Measurements from ENCODE around the gene HSPA4L.

The HSPA4L gene

GRCh38 chr4:127829014-127829413 is 46.9 kb downstream of the HSPA4L start:
- ATAC-seq, result no peak
- H3K9me3 Mint-ChIP-seq, result no peaks in the 10 kb centered on the region
- no peak overlapping the region for H3K4me3 Mint-ChIP-seq

DNA sequence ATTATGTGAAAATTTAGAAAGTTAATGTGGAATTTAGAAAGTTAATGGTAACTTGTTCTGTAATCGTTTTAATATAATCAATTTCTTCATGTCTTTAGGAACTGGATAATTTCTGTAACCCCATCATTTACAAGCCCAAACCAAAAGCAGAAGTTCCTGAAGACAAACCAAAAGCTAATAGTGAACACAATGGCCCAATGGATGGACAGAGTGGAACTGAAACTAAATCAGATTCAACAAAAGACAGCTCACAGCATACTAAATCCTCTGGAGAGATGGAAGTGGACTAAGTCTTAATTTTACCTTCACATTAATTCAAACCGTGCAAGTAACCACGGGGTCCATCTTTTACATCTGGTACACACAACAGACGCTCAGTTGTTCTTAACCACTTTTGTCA is 50.5 kb downstream of the HSPA4L start:
- no peaks in the 10 kb centered on the region for H3K4me1 Mint-ChIP-seq
- ATAC-seq, result no peak
- H3K4me3 Mint-ChIP-seq, result no peak overlapping the region
- no peaks in the 10 kb centered on the region for H3K9me3 Mint-ChIP-seq
- H3K27ac Mint-ChIP-seq, result no peak overlapping the region
- DNase-seq, result no peak
- no peaks in the 10 kb centered on the region for H3K27me3 Mint-ChIP-seq

More at GRCh38 chr4:127829014-127829413, 46.9 kb downstream of the HSPA4L start:
- Mint-ChIP-seq H3K4me1 (no peaks in the 10 kb centered on the region), H3K27ac (no peak overlapping the region), H3K27me3 (no peaks in the 10 kb centered on the region)
- no peak for DNase-seq

DNA sequence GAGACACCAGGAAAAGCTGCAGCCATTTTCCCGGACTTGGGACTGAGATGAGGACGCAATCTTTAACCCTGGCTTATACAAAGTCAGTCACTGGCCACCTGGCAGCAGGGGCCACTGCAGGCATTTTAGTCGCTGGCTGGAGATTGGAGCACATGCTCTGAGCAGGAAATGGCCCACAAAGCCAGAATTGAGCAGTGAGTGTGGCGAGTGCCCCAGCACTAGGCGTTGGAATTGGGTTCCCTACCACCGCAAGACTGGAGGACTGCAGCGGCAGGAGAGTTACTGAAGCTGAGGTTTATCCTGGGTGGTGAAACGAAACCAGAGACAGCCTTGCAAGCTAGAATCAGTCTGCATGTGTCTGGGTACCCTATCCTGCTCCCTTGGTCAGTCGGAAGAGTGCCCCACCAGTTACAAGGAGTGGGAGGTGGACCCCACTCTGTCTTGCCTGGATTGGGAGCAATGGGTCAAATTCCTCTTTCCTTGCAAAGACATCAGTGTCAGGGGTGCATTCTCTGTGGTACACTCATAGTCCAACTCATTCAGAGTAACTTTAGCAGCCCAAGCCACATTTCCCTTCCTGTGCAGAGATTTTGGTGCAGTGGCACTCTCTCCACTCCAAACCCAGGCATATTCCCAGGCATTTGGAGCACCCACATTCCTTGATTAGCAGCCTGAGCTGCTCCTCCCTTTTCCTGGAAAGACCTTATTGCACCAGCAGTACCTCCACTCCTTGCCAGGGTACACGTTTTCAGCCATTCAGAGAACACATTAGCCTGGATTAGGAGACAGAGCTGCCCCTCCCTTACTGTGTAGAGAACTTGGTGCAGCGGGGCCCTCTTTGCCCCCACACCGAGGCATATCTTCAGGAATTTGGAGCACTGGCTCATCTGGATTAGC is 61.8 kb downstream of the HSPA4L start:
- no peak for DNase-seq
- Mint-ChIP-seq H3K27ac (no peak overlapping the region), H3K27me3 (no peaks in the 10 kb centered on the region), H3K4me1 (no peaks in the 10 kb centered on the region), H3K4me3 (no peak overlapping the region), H3K9me3 (peaks cover 26 to 40% of the 10 kb centered on the region in 2 donors)
- no peak for ATAC-seq

DNA sequence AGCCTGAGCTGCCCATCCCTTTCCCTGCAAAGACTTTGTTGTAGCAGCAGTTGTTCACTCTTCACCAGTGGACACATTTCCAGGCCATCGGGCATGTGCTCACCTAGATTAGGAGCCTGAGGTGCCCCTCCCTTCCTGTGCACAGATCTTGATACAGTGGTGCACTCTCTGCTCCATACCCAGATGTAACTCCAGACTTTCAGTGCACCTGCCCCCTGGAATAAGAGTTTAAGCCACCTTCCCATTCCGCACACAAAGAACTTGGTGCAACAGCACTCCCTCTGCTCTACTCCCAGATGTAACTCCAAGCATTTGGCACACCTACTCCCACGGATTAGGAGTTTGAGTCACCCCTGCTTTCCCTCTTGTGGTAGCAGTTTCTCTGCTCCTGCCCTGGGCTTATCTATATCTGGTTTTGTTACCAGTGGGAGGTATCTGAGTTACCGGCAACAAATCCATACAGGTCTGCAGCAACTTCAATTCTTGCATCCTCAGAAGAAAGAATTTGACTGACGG is 62.5 kb downstream of the HSPA4L start:
- Mint-ChIP-seq H3K27ac (peak overlapping the region in 1 of 2 donors; percentile 9), H3K4me3 (no peak overlapping the region), H3K27me3 (no peaks in the 10 kb centered on the region), H3K4me1 (no peaks in the 10 kb centered on the region), H3K9me3 (peaks cover 32 to 47% of the 10 kb centered on the region in 2 donors)
- DNase-seq (no peak), ATAC-seq (no peak)

- no peaks in the 10 kb centered on the region for H3K27me3 Mint-ChIP-seq
- ATAC-seq, result no peak
- H3K9me3 Mint-ChIP-seq, result peaks cover 41 to 59% of the 10 kb centered on the region in 2 donors
- H3K4me1 Mint-ChIP-seq, result no peaks in the 10 kb centered on the region
- no peak overlapping the region for H3K27ac Mint-ChIP-seq
- no peak for DNase-seq
- no peak overlapping the region for H3K4me3 Mint-ChIP-seq
Measured at GRCh38 chr4:127846061-127846460, 63.9 kb downstream of the HSPA4L start.

DNA sequence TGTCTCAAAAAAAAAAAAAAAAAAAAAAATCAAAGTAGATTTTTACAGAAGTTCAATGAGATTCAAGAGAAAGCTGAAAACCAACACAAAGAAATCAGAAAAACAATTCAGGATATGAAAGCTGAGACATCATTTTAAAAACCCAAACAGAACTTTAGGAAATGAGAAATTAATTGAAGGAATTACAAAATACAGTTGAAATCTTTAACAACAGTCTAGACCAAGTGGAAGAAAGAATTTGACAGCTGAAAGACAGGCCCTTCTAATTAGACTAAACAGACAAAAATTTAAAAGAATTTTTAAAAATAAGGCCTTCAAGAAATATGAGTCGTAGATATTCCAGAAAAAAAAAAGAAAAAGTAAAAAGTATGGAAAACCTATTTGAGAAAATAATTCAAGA is 64.6 kb downstream of the HSPA4L start:
- no peak overlapping the region for H3K4me3 Mint-ChIP-seq
- DNase-seq (no peak), ATAC-seq (no peak)
- no peaks in the 10 kb centered on the region for H3K4me1 Mint-ChIP-seq
- H3K9me3 Mint-ChIP-seq, result peaks cover 41 to 64% of the 10 kb centered on the region in 2 donors
- no peak overlapping the region for H3K27ac Mint-ChIP-seq
- no peaks in the 10 kb centered on the region for H3K27me3 Mint-ChIP-seq

DNA sequence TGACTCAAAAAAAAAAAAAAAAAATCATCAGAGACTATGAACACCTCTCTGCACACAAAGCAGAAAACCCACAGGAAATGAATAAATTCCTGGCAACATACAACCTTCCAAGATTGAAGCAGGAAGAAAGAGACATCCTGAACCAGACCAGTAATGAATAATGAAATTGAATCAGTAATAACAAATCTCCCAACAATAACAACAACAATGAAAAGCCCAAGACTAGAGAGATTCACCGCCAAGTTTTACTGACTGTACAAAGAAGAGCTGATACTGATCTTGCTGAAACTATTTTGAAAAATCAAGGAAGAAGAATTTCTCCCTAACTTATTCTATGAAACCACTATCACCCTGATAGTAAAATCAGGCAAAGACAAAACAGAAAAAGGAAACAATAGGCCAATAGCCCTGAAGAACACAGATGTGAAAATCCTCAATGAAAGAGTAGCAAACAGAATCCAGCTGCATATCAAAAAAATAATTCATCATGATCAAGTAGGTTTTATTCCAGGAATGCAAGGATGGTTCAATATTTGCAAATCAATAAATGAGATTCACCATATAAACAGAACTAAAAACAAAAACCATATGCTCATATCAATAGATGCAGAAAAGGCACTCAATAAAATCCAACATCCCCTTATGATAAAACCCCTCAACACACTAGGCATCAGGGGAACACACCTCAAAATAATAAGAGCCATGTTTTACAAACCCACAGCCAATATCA is 67.5 kb downstream of the HSPA4L start:
- Mint-ChIP-seq H3K4me1 (no peaks in the 10 kb centered on the region), H3K9me3 (peaks cover 54 to 76% of the 10 kb centered on the region in 2 donors), H3K27me3 (no peaks in the 10 kb centered on the region), H3K4me3 (no peak overlapping the region), H3K27ac (no peak overlapping the region)
- no peak for DNase-seq
- no peak for ATAC-seq

DNA sequence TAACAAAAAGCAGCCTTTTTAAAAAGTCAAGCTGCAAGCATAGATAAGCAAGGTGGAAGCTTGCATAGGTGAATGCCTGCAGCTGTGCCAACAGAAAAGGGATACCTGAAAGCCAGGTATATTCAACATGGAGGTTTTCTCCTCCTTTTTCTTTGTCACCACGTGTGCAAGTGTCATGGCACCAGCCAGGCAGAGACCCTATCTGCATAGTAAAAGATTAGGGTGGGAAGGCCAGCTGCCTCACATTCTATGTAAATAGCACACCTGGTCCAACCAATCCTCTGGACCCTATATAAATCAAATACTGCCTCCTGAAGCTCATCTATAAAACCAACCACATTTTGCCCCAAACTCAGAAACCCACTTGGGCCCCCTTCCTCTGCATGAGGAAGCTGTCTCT is 70.5 kb downstream of the HSPA4L start:
- peaks cover 43 to 68% of the 10 kb centered on the region in 2 donors for H3K9me3 Mint-ChIP-seq

GRCh38 chr4:127856196-127856812 is 74.2 kb downstream of the HSPA4L start:
- Mint-ChIP-seq H3K27me3 (no peaks in the 10 kb centered on the region), H3K9me3 (peaks cover 29 to 58% of the 10 kb centered on the region in 2 donors), H3K4me3 (no peak overlapping the region), H3K27ac (no peak overlapping the region), H3K4me1 (peaks cover 15% of the 10 kb centered on the region)
- no peak for ATAC-seq
- no peak for DNase-seq

More for the DNA sequence above, 70.5 kb downstream of the HSPA4L start:
- H3K27ac Mint-ChIP-seq, result no peak overlapping the region
- no peak for ATAC-seq
- H3K4me3 Mint-ChIP-seq, result no peak overlapping the region
- H3K4me1 Mint-ChIP-seq, result peaks cover 8% of the 10 kb centered on the region
- H3K27me3 Mint-ChIP-seq, result no peaks in the 10 kb centered on the region
- DNase-seq, result no peak

GRCh38 chr4:127856813-127857447 is 74.8 kb downstream of the HSPA4L start:
- DNase-seq, result no peak
- Mint-ChIP-seq H3K27me3 (no peaks in the 10 kb centered on the region), H3K4me1 (peaks cover 15% of the 10 kb centered on the region), H3K9me3 (peaks cover 31 to 56% of the 10 kb centered on the region in 2 donors), H3K4me3 (no peak overlapping the region), H3K27ac (no peak overlapping the region)
- no peak for ATAC-seq

GRCh38 chr4:127857641-127858040 is 75.5 kb downstream of the HSPA4L start:
- DNase-seq, result no peak
- Mint-ChIP-seq H3K4me1 (peaks cover 15% of the 10 kb centered on the region), H3K27ac (no peak overlapping the region), H3K4me3 (no peak overlapping the region), H3K9me3 (peaks cover 35 to 61% of the 10 kb centered on the region in 2 donors), H3K27me3 (no peaks in the 10 kb centered on the region)
- no peak for ATAC-seq

GRCh38 chr4:127868196-127868595 is 86.1 kb downstream of the HSPA4L start:
- H3K27ac Mint-ChIP-seq, result no peak overlapping the region
- no peaks in the 10 kb centered on the region for H3K27me3 Mint-ChIP-seq
- H3K4me3 Mint-ChIP-seq, result no peak overlapping the region
- no peaks in the 10 kb centered on the region for H3K4me1 Mint-ChIP-seq
- ATAC-seq (no peak), DNase-seq (no peak)
- H3K9me3 Mint-ChIP-seq, result no peaks in the 10 kb centered on the region

DNA sequence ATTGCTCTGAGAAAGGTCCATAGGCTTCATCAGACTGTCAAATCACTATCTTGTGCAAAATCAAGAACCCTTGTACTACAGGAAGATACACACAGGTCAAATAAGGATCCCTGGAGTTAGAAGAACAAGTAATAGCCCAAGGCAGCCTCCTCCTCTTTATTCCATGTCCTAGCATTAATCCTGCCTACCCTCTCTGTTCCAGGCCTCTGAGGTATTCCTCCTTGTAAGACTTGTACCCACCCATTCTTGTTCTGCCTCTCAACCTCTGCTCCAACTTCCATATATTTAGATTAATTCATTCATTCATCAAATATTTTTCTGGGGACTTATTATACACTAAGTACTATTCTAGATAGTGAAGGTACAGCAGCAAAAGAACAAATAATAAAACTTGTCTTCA is 88.2 kb downstream of the HSPA4L start:
- no peak overlapping the region for H3K4me3 Mint-ChIP-seq
- H3K9me3 Mint-ChIP-seq, result no peaks in the 10 kb centered on the region
- no peaks in the 10 kb centered on the region for H3K27me3 Mint-ChIP-seq
- ATAC-seq (no peak), DNase-seq (no peak)
- H3K27ac Mint-ChIP-seq, result no peak overlapping the region
- no peaks in the 10 kb centered on the region for H3K4me1 Mint-ChIP-seq

DNA sequence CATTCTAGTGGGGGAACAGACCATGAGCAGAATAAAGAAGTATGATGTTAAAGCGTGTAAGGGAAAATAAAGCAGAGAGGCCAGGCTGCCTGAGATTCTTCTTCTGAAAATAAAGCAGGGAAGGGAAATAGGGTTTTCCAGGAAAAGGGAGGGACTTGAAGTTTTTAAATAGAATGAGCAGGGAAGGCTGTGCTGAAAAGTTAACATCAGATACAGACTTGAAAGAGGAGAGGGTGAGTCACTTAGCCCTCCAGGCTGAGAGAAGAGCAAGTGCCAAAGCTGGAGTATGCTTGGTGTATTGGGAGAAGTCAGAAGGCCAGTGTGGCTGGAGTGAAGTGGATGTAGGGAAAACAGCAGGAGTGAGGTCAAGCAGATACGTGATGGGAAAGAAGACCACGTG is 88.6 kb downstream of the HSPA4L start:
- DNase-seq, result no peak
- H3K27ac Mint-ChIP-seq, result peak overlapping the region in 1 of 2 donors; percentile 41

DNA sequence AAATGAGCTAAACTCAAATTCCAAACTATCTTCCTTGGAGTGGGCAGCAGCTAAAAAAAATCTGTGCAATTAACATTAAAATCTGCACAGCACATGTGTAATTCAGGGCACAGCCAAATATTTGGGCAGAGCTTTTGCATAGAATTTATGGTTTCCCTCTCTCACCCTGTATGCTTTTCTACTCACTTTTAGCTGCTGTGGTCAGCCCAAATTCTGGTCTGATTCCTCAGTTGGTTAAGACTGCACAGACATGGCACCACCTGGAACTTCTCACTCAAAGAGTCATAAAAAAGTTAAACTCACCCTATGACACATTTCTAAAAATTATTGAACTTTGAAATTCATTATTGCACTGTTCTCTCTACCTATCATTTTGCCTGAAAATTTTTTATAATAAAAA is 93.7 kb downstream of the HSPA4L start:
- H3K27ac Mint-ChIP-seq, result no peak overlapping the region
- H3K4me1 Mint-ChIP-seq, result peaks cover 15% of the 10 kb centered on the region
- ATAC-seq (no peak), DNase-seq (no peak)
- H3K4me3 Mint-ChIP-seq, result no peak overlapping the region
- no peaks in the 10 kb centered on the region for H3K27me3 Mint-ChIP-seq
- H3K9me3 Mint-ChIP-seq, result no peaks in the 10 kb centered on the region

More for the DNA sequence above, 88.6 kb downstream of the HSPA4L start:
- ATAC-seq, result no peak
- Mint-ChIP-seq H3K4me1 (no peaks in the 10 kb centered on the region), H3K27me3 (no peaks in the 10 kb centered on the region), H3K9me3 (no peaks in the 10 kb centered on the region), H3K4me3 (no peak overlapping the region)

Measured in stimulated activated naive CD8-positive, alpha-beta T cell treated with anti-CD3 and anti-CD28 coated beads, Interleukin-15, amount 100 ng/mL, for 72 hours (primary cell).